Activated B cell treated with CpG ODN at 0.5 μM for 24 hours (primary cell): Measurements from ENCODE around the gene CADPS2. TPM values are rescaled to one million over a fixed set of nuclear protein-coding genes. Genes with fewer than 3 reads are reported as not detected.
"Not testable (repeated sequence)": the region's sequence is repeated elsewhere in the genome, so short reads cannot be mapped to it uniquely, and the experiment has no call there.

Experiments
- ATAC-seq: fragments of 200-7000 bp; cut with Tn5 transposase; one replicate; pipeline ENCODE4 v1.10.0; 2021; ENCODE audit warnings: low read depth, mild to moderate bottlenecking, moderate library complexity
- CTCF ChIA-PET: fragments of 350-600 bp; sonication (Branson Sonifier 250); formaldehyde crosslinking; loops from one replicate; lab custom pipeline; 2021; ENCODE audit warnings: antibody characterized with exemption; lab: Charles Lee
- POLR2A ChIA-PET: fragments of 350-600 bp; sonication (Branson Sonifier 250); formaldehyde crosslinking; loops from one replicate; lab custom pipeline; 2021; ENCODE audit warnings: antibody characterized with exemption; lab: Charles Lee
- DNase-seq: peaks from one replicate; pipeline ENCODE4 v3.0.0; 2022
- H3K27ac Mint-ChIP-seq: one replicate; pipeline ENCODE4 v1.8.0; 2020; ENCODE audit warnings: mixed read lengths
- H3K27me3 Mint-ChIP-seq: one replicate; pipeline ENCODE4 v1.8.0; 2021; ENCODE audit warnings: mixed read lengths
- H3K36me3 Mint-ChIP-seq: one replicate; pipeline ENCODE4 v1.8.0; 2021; ENCODE audit warnings: low read depth, mixed read lengths
- H3K4me1 Mint-ChIP-seq: one replicate; pipeline ENCODE4 v1.8.0; 2021; ENCODE audit warnings: mixed read lengths
- H3K4me3 Mint-ChIP-seq: one replicate; pipeline ENCODE4 v1.8.0; 2020; ENCODE audit warnings: mild to moderate bottlenecking, mixed read lengths
- H3K9me3 Mint-ChIP-seq: one replicate; pipeline ENCODE4 v1.8.0; 2020; ENCODE audit warnings: mixed read lengths
- CTCF ChIP-seq: fragments of 200-600 bp; IDR thresholded peaks from one replicate; pipeline ENCODE4 v1.8.0; 2022; ENCODE audit warnings: antibody characterized with exemption, mild to moderate bottlenecking
- intact Hi-C: fragments of 100-400 bp; cut with micrococcal nuclease; formaldehyde crosslinking; loops from one replicate; pipeline ENCODE4 v1.15.1; 2024
- total RNA-seq: library from RNA; stranded (reverse); gene quantifications from 2 replicates; pipeline ENCODE4 v1.2.3, GENCODE V29; 2022

Gene CADPS2
- total RNA-seq, 1 donor from 2014 or later: not detected

- no peaks in the 10 kb centered on the region for H3K36me3 Mint-ChIP-seq
- no peak overlapping the region for H3K27ac Mint-ChIP-seq
- H3K9me3 Mint-ChIP-seq: peaks cover 7% of the 10 kb centered on the region
- no peak for DNase-seq
- TF ChIP-seq CTCF: no peak
- no peak overlapping the region for H3K4me3 Mint-ChIP-seq
- ATAC-seq: no peak
- ChIA-PET POLR2A (no interaction called here), CTCF (no interaction called here)
- H3K4me1 Mint-ChIP-seq: no peaks in the 10 kb centered on the region
- peaks cover 5% of the 10 kb centered on the region for H3K27me3 Mint-ChIP-seq
- intact Hi-C loops: no loop called here
Measured at GRCh38 chr7:122291189-122291588, 595.1 kb downstream of the CADPS2 start.

- DNase-seq (no peak), ATAC-seq (no peak)
- peaks cover 7% of the 10 kb centered on the region for H3K9me3 Mint-ChIP-seq
- H3K4me3 Mint-ChIP-seq: no peak overlapping the region
- no peak overlapping the region for H3K27ac Mint-ChIP-seq
- TF ChIP-seq CTCF: no peak
- ChIA-PET CTCF (no interaction called here), POLR2A (no interaction called here)
- no peaks in the 10 kb centered on the region for H3K36me3 Mint-ChIP-seq
- intact Hi-C loops: loop anchor here (1.0 kb wide), 1 partner anchor 44 kb away; no protein-coding TSS in a partner anchor
- H3K27me3 Mint-ChIP-seq: peaks cover 4% of the 10 kb centered on the region
- H3K4me1 Mint-ChIP-seq: no peaks in the 10 kb centered on the region
Measured at GRCh38 chr7:122290476-122290875, 595.8 kb downstream of the CADPS2 start.

GRCh38 chr7:122289426-122289825 lies 596.8 kb downstream of the CADPS2 start:
- POLR2A ChIA-PET: no interaction called here
- CTCF ChIA-PET: no interaction called here

GRCh38 chr7:122284608-122285007 lies 601.7 kb downstream of the CADPS2 start:
- H3K4me3 Mint-ChIP-seq, CTCF ChIA-PET, H3K27ac Mint-ChIP-seq, H3K27me3 Mint-ChIP-seq, intact Hi-C loops, ATAC-seq, DNase-seq, H3K4me1 Mint-ChIP-seq, POLR2A ChIA-PET, H3K9me3 Mint-ChIP-seq, H3K36me3 Mint-ChIP-seq: not testable (repeated sequence)

More at GRCh38 chr7:122289426-122289825, 596.8 kb downstream of the CADPS2 start:
- Mint-ChIP-seq H3K27me3 (no peaks in the 10 kb centered on the region), H3K4me3 (no peak overlapping the region), H3K4me1 (no peaks in the 10 kb centered on the region), H3K27ac (no peak overlapping the region), H3K9me3 (peaks cover 7% of the 10 kb centered on the region), H3K36me3 (no peaks in the 10 kb centered on the region)
- DNase-seq: no peak
- no peak for ATAC-seq
- intact Hi-C loops: no loop called here
- TF ChIP-seq CTCF: no peak

- H3K36me3 Mint-ChIP-seq: no peaks in the 10 kb centered on the region
Measured at GRCh38 chr7:122273117-122273516, 613.1 kb downstream of the CADPS2 start.

More at GRCh38 chr7:122273117-122273516, 613.1 kb downstream of the CADPS2 start:
- CTCF ChIA-PET: no interaction called here
- intact Hi-C loops: no loop called here
- Mint-ChIP-seq H3K27me3 (no peaks in the 10 kb centered on the region), H3K27ac (no peak overlapping the region), H3K4me1 (no peaks in the 10 kb centered on the region), H3K4me3 (no peak overlapping the region), H3K9me3 (no peaks in the 10 kb centered on the region)
- POLR2A ChIA-PET: no interaction called here
- ATAC-seq: no peak
- TF ChIP-seq CTCF: no peak
- no peak for DNase-seq
